Neural cell (in vitro differentiated cells): ENCODE data around the gene USP32. TPM values are rescaled to one million over a fixed set of nuclear protein-coding genes. Genes with fewer than 3 reads are reported as not detected.

Experiments used
- H2AFZ ChIP-seq: fragments of 200-600, 300-800 bp; sonication (generic), shearing (Covaris generic); 2 replicates; pipeline ENCODE4 v1.6.0; 2014; ENCODE audit warnings: low read depth, mild to moderate bottlenecking, antibody characterized with exemption, low read length, moderate library complexity
- H3F3A ChIP-seq: fragments of 200-600 bp; shearing (Covaris generic); 2 replicates; pipeline ENCODE4 v1.6.1; 2016; ENCODE audit warnings: mild to moderate bottlenecking, moderate library complexity, mixed read lengths, antibody characterized with exemption, low read length; ENCODE audit not compliant: insufficient read depth, poor library complexity, severe bottlenecking
- H3K27ac ChIP-seq: fragments of 200-600, 300-800 bp; sonication (generic), shearing (Covaris generic); 2 replicates; pipeline ENCODE4 v1.5.1; 2014; ENCODE audit warnings: mild to moderate bottlenecking, low read length, moderate library complexity
- H3K27me3 ChIP-seq: fragments of 300-800, 200-600 bp; sonication (generic), shearing (Covaris generic); 2 replicates; pipeline ENCODE4 v1.6.0; 2014; ENCODE audit warnings: mild to moderate bottlenecking, low read depth, low read length, moderate library complexity; ENCODE audit not compliant: insufficient read depth
- H3K36me3 ChIP-seq: fragments of 300-800, 200-600 bp; sonication (generic), shearing (Covaris generic); 2 replicates; pipeline ENCODE4 v1.5.1; 2014; ENCODE audit warnings: mild to moderate bottlenecking, antibody characterized with exemption, low read length, moderate library complexity; ENCODE audit not compliant: insufficient read depth
- H3K4me2 ChIP-seq: fragments of 300-800, 200-600 bp; sonication (generic), shearing (Covaris generic); 2 replicates; pipeline ENCODE4 v1.6.0; 2014; ENCODE audit warnings: mild to moderate bottlenecking, low read length
- H3K4me3 ChIP-seq: fragments of 300-800, 200-600 bp; sonication (generic), shearing (Covaris generic); 2 replicates; pipeline ENCODE4 v1.5.1; 2014; ENCODE audit warnings: mild to moderate bottlenecking, low read length, moderate library complexity
- H3K79me2 ChIP-seq: fragments of 200-600 bp; shearing (Covaris generic); replicated peaks from 2 replicates; pipeline ENCODE4 v1.6.0; 2014; ENCODE audit warnings: mild to moderate bottlenecking, low read length, moderate library complexity; ENCODE audit not compliant: insufficient read depth
- H3K9ac ChIP-seq: fragments of 300-800, 200-600 bp; sonication (generic), shearing (Covaris generic); 2 replicates; pipeline ENCODE4 v1.6.1; 2016; ENCODE audit warnings: mild to moderate bottlenecking, low read length, mixed read lengths
- H3K9me2 ChIP-seq: fragments of 200-600 bp; shearing (Covaris generic); 2 replicates; pipeline ENCODE4 v1.6.1; 2016; ENCODE audit warnings: mild to moderate bottlenecking, low read length, mixed read lengths; ENCODE audit not compliant: insufficient read depth
- H3K9me3 ChIP-seq: fragments of 200-600, 300-800 bp; sonication (generic), shearing (Covaris generic); 2 replicates; pipeline ENCODE4 v1.6.1; 2016; ENCODE audit warnings: mild to moderate bottlenecking, mixed run types, low read length, moderate library complexity, mixed read lengths
- H4K20me1 ChIP-seq: fragments of 200-600 bp; shearing (Covaris generic); 2 replicates; pipeline ENCODE4 v1.6.1; 2016; ENCODE audit warnings: mild to moderate bottlenecking, mixed run types; ENCODE audit not compliant: insufficient read depth
- CTCF ChIP-seq: fragments of 450-650 bp; IDR thresholded peaks from 2 replicates; pipeline ENCODE4 v1.5.1; 2014; ENCODE audit warnings: antibody characterized with exemption, mild to moderate bottlenecking, moderate library complexity; ENCODE audit not compliant: poor library complexity, severe bottlenecking
- EP300 ChIP-seq: fragments of 450-650 bp; conservative IDR thresholded peaks from 2 replicates; pipeline ENCODE4 v1.6.1; 2014; ENCODE audit warnings: antibody characterized with exemption, mild to moderate bottlenecking, moderate library complexity; ENCODE audit not compliant: poor library complexity, severe bottlenecking
- EZH2 ChIP-seq: fragments of 200-600, 300-800 bp; shearing (Covaris generic), sonication (generic); IDR thresholded peaks from 2 replicates; pipeline ENCODE4 v1.6.1; 2014; ENCODE audit warnings: antibody characterized with exemption, low read length, borderline replicate concordance, mild to moderate bottlenecking; ENCODE audit not compliant: insufficient read depth, poor library complexity, severe bottlenecking
- MXI1 ChIP-seq: fragments of 450-650 bp; conservative IDR thresholded peaks from 2 replicates; pipeline ENCODE4 v1.6.1; 2014; ENCODE audit warnings: antibody characterized with exemption, mild to moderate bottlenecking; ENCODE audit not compliant: poor library complexity, severe bottlenecking
- POLR2AphosphoS5 ChIP-seq: IDR thresholded peaks from 2 replicates; pipeline ENCODE4 v1.6.1; 2012
- RAD21 ChIP-seq: fragments of 450-650 bp; conservative IDR thresholded peaks from 2 replicates; pipeline ENCODE4 v1.6.1; 2014; ENCODE audit warnings: antibody characterized with exemption, mild to moderate bottlenecking, moderate library complexity
- REST ChIP-seq: IDR thresholded peaks from 2 replicates; pipeline ENCODE4 v1.6.1; 2012; ENCODE audit warnings: borderline replicate concordance
- SMC3 ChIP-seq: fragments of 450-650 bp; conservative IDR thresholded peaks from 2 replicates; pipeline ENCODE4 v1.6.1; 2014; ENCODE audit warnings: antibody characterized with exemption, mild to moderate bottlenecking, moderate library complexity; ENCODE audit not compliant: poor library complexity
- TAF1 ChIP-seq: IDR thresholded peaks from 2 replicates; pipeline ENCODE4 v1.6.1; 2012; ENCODE audit warnings: low read depth
- polyA plus RNA-seq: library from polyadenylated mRNA; depleted of rRNA; stranded (reverse); fragments of >200 nt; gene quantifications from 2 replicates; pipeline ENCODE4 v1.2.3, GENCODE V29; 2014

The USP32 gene
- polyA plus RNA-seq, 1 donor from 2014 or later = 25.7 TPM

- H3K79me2 ChIP-seq = no peaks in the 10 kb centered on the region
- H3F3A ChIP-seq = no peaks in the 10 kb centered on the region
- no peaks in the 10 kb centered on the region for H4K20me1 ChIP-seq
- no peak overlapping the region for H3K9ac ChIP-seq
- no peak overlapping the region for H2AFZ ChIP-seq
- H3K9me3 ChIP-seq = no peaks in the 10 kb centered on the region
- TF ChIP-seq MXI1 = no peak
- no peak for TF ChIP-seq CTCF
- TF ChIP-seq RAD21 = no peak
- no peak for TF ChIP-seq EZH2
- TF ChIP-seq TAF1 = no peak
- TF ChIP-seq EP300 = no peak
- no peak for TF ChIP-seq REST
- no peak for TF ChIP-seq POLR2AphosphoS5
- no peak for TF ChIP-seq SMC3
- H3K36me3 ChIP-seq = no peaks in the 10 kb centered on the region
- no peaks in the 10 kb centered on the region for H3K27me3 ChIP-seq
- H3K9me2 ChIP-seq = no peaks in the 10 kb centered on the region
- H3K4me3 ChIP-seq = no peak overlapping the region
- H3K27ac ChIP-seq = no peak overlapping the region
- H3K4me2 ChIP-seq = no peak overlapping the region
Observed at GRCh38 chr17:60277258-60277657, 114.7 kb downstream of the USP32 start.

GRCh38 chr17:60269417-60269816, 122.5 kb downstream of the USP32 start:
- H3K79me2 ChIP-seq = no peaks in the 10 kb centered on the region
- no peaks in the 10 kb centered on the region for H3K36me3 ChIP-seq
- no peak overlapping the region for H3K4me3 ChIP-seq
- H3K27me3 ChIP-seq = no peaks in the 10 kb centered on the region
- H3K9me2 ChIP-seq = no peaks in the 10 kb centered on the region
- H3F3A ChIP-seq = no peaks in the 10 kb centered on the region
- no peak overlapping the region for H3K27ac ChIP-seq
- no peaks in the 10 kb centered on the region for H4K20me1 ChIP-seq
- H3K9me3 ChIP-seq = no peaks in the 10 kb centered on the region
- H2AFZ ChIP-seq = no peak overlapping the region
- no peak for TF ChIP-seq EZH2
- TF ChIP-seq SMC3 = no peak
- TF ChIP-seq TAF1 = no peak
- no peak for TF ChIP-seq POLR2AphosphoS5
- no peak for TF ChIP-seq RAD21
- TF ChIP-seq EP300 = no peak
- no peak overlapping the region for H3K4me2 ChIP-seq
- H3K9ac ChIP-seq = no peak overlapping the region

- H3K9me3 ChIP-seq = no peaks in the 10 kb centered on the region
- H3K79me2 ChIP-seq = no peaks in the 10 kb centered on the region
- H3K36me3 ChIP-seq = no peaks in the 10 kb centered on the region
- no peak overlapping the region for H3K4me2 ChIP-seq
- no peaks in the 10 kb centered on the region for H3K27me3 ChIP-seq
- no peak overlapping the region for H3K27ac ChIP-seq
- H4K20me1 ChIP-seq = no peaks in the 10 kb centered on the region
- H2AFZ ChIP-seq = no peak overlapping the region
- no peaks in the 10 kb centered on the region for H3F3A ChIP-seq
- H3K9ac ChIP-seq = no peak overlapping the region
- TF ChIP-seq EP300 (no peak), POLR2AphosphoS5 (no peak)
- no peaks in the 10 kb centered on the region for H3K9me2 ChIP-seq
- H3K4me3 ChIP-seq = no peak overlapping the region
Observed at GRCh38 chr17:60260540-60260939, 131.4 kb downstream of the USP32 start.
